Measurements from ENCODE around the gene SLC23A2.

SLC23A2 gene

GRCh38 chr20:4905613-4906012 lies 95.7 kb downstream of the SLC23A2 start:
- no peak for DNase-seq (ENCODE audit: low read depth in 1 of 2, low spot score in 1 of 2)

DNA sequence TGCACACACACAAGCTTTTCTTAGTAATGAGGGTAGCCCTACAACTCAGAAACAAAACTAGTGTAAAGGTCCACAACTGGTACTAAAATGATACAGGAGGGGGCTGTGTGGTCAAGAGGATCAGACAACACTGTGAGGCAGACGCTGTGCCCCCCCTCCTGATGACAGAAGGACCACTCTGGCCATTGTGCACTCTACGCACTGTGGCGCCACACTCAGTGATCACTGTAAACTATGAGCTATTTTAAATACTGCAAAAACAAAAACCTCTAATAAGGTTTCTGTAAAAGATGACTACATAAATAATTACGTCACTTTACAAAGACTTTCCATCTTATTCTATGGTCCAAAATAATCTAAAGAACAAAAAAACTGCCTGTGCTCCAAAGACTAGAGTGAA lies 96.1 kb downstream of the SLC23A2 start:
- no peak for DNase-seq (ENCODE audit: low read depth in 1 of 2, low spot score in 1 of 2)

DNA sequence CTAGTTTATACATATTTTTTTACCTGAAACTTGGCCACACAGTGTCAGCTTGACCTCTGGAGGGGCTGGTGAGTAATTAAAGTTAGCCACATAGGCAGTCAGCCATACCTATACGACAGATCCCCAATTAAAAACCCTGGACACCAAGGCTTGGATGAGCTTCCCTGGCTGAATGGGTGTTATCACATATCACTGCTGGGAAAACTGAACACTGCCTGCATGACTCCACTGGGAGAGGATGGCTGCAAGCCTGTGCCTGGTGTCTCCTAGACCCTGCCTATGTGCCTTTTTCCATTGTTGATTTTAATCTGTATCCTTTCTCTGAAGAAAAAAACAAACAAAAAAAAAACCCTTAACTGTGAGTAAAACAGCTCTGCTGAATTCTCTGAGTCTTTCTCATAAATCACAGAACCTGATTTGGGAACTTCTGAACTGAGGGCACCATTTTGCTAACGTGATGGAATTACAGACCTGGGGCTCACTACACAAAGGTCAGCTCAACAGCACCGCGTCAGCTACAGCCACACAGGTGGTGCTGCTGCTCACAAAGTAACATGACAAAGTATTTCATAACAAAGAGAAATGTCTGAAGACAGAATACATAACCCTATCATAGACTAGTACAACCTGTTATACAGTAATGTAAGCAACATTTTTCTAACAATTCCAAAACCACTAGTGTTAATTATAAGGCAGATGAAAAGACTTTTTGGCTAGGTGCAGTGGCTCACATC lies 97.0 kb downstream of the SLC23A2 start:
- DNase-seq (ENCODE audit: low read depth in 1 of 2, low spot score in 1 of 2): no peak

GRCh38 chr20:4902788-4903187 lies 98.5 kb downstream of the SLC23A2 start:
- no peak for DNase-seq (ENCODE audit: low read depth in 1 of 2, low spot score in 1 of 2)

DNA sequence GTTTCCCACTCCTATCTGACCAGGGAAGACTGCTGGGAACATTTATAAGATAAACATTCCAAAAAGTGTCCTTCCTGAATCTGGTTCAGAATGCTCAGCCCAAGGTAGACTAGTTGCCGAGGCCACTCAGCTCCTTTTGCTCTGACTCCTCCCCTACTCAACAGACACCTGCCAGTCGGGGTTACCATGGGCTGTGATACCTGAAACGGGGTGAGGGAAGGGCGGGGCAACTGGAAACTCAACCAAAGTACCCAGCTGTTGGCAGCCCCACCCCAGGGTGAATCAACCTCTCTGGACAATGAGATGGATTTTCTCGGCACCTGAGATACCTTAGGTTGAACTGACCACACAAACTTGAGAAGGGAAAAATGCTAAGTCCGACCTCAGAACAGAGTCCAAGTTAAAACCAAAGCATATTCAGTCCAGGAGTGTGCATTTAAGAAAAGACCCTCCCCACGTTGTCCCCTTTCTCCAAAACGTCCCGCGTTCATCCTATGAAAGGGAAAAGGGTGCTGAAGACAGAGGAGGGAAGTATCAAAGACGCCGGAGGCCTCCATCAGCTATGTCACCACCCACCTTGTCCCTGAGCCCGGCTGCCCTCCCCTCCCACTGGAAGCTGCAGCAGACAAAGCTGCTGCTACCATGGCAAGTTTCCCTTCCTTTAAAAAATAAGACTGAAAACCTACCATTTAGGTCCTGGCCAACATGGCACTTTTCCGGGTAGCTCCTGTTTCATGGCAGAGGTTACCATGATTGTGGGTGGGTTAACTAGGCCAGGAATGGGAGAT lies 100.1 kb downstream of the SLC23A2 start:
- DNase-seq (ENCODE audit: low read depth in 1 of 2, low spot score in 1 of 2): no peak

DNA sequence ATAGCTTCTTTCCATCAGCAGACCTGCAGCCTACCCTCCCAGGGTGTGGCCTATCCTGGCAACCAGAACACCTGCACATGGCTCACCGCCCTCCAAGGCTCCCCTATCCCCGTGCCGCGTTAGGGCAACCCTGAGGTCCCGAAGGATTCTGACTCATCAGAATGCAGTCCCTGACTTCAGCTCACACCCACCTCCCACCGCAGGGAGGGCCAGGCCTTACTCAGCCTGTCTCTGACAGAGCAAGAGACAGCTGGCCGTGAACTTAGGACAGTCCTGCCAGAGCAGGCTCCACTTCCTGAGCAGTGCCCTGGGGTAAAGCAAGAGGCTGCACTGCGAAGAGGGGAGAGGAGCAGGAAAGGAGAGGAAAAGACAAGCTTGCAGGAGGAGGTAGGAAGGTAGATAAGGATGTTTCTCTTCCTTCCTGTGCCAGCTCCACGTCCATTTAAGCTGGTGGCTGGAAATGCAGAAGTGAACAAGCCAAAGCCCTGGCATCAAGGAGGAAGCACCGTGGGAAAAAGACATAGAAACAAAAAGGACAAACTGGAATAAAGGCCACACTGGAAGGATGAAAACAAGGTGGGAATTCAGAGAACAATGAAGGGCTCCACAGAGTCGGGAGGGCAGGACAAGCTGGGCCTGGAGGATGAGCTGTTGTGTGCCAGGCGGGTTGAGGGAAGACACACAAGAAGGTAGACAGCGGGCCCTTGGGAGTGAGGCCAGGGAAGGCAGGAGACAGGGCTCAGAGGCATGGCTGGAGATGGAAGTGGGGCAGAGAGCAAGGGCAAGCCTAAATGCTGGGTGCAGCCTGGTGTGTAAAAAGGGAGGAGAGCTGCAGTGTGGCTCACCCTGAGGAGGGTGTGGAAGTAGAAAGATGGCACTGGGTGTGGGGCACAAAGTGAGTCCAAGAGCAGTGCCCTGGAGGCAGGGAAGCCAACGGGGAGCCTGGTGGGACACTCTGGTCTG lies 102.7 kb downstream of the SLC23A2 start:
- DNase-seq (ENCODE audit: low read depth in 1 of 2, low spot score in 1 of 2): no peak

DNA sequence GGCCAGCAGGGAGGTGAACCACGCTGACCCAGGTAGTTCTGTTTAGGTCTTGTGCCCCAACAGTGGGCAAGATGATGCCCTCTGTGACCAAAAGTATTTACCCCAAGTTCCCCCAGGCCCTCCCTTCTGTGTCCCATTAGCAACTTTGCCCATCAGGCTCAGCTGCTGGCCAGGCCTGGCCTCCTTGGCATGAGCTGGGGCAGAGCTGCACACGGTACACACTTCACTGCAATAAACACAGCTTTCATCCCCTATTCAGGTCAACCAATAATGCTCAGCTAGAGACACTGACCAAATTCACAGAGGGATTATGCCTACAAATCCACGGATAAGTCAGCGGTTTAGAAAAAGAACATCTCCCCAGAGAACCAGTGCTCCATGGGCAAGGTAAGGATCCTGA lies 103.7 kb downstream of the SLC23A2 start:
- DNase-seq (ENCODE audit: low read depth in 1 of 2, low spot score in 1 of 2): no peak

GRCh38 chr20:4896971-4897497 lies 104.3 kb downstream of the SLC23A2 start:
- no peak for DNase-seq (ENCODE audit: low read depth in 1 of 2, low spot score in 1 of 2)

DNA sequence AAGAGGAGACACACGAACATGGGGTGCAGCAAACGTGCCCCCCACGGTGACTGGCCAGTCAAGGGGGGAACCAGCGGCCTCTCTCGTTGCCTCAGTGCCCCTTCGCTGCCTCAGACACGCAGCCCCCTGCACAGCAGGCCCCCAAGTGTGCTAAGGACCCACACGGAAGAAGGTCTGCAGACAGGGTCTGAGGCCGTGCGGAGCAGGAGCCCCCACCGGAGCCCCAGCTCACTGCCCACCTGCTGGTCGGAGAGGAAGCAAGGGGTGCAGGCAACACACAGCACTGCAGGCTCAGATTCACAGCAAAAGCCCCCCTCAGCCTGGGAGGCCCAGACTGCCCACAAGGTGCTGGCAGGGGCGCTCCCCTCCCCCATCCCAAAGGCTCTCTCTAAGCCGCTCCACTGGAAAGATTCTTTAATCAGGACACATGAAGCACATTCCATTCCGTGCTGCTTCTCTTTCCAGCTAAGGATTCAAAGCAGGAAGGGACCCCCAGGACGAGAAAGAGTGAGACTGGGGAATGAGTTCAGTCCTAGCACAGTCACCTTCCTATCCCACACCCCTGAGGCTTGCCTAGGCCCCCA lies 105.1 kb downstream of the SLC23A2 start:
- no peak for DNase-seq (ENCODE audit: low read depth in 1 of 2, low spot score in 1 of 2)

DNA sequence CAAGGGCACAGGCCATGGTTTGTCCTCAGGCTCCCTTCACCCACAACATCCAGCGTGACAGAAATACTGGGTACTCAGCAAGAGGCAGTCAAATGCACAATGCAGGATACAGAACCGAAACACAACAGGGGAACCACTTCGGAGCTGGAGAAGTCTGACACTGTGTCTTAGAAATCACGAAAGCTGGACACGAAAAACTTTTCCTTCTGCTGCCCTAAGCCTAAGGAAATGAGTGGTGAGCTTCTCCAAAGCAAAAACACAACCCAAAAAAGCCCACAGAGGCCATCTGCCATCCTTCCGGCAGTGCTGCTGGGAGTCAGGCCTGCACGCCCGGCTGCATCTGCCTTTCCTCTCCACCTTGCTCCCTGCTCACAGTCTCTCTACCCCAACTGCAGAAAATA lies 106.3 kb downstream of the SLC23A2 start:
- no peak for DNase-seq (ENCODE audit: low read depth in 1 of 2, low spot score in 1 of 2)

DNA sequence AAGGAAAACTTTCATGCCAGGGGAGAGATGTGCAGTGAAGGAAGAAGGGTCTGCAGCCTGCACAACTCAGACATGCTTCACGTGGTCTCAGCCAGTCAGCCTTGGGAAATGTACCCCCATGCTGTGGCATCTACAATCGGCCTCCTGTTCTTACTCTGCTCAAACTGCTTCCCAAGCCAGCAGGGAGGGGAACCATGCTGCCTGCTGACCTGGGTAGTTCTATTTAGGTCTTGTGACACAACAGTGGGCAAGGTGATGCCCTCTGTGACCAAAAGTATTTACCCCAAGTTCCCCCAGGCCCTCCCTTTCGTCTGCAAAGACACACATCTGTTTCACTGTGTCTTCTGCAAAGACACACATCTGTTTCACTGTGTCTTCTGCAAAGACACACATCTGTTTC lies 106.9 kb downstream of the SLC23A2 start:
- DNase-seq (ENCODE audit: low read depth in 1 of 2, low spot score in 1 of 2): no peak

- DNase-seq (ENCODE audit: low read depth in 1 of 2, low spot score in 1 of 2): no peak
Measured at GRCh38 chr20:4893709-4894108, 107.6 kb downstream of the SLC23A2 start.

GRCh38 chr20:4891997-4892396 lies 109.3 kb downstream of the SLC23A2 start:
- no peak for DNase-seq (ENCODE audit: low read depth in 1 of 2, low spot score in 1 of 2)

DNA sequence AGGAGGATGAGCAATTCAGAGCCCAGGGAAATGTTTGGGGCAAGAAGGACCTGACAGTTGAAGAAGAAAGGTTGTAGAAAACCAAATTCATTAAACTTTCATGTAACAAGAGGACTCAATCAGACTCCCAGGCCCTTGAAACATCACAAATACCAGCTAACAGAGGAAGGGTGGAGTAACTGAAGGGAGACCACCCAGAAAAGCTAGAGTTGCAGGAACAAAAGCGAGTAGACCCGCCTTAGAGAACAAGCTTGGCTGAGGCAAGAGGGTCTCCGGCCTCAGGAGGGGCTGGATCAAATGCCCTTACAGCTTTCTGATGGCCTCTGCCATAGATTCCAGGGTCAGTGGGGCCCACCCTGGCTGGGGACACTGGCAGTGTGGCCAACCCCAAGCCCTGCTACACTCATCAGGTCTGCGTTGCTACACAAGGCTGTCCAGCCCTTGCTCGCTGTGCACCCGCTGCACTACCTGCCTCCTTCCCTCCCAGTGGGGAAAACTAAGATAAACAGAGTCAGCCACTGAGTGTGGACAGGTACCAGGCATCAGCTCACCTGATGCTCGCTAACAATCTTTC lies 110.0 kb downstream of the SLC23A2 start:
- DNase-seq (ENCODE audit: low read depth in 1 of 2, low spot score in 1 of 2): no peak

DNA sequence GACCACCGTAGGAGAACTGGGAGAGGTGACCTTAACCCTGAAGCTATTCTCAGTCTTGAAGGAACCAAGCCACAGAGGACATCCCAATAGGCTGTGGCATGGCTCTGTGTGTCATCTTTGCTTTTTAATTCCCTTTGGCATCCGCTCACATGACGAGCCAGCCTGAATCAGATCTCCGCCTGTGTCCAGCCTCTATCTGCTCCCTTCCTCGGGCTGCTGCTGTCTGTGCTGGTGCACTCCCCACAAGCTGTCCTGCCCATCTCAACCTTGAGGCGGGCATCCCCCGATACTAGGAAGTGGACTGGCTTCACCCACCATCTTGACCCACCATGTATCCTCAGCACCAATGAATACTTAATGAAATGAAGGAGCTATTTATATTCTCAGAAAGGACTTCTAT lies 111.9 kb downstream of the SLC23A2 start:
- no peak for DNase-seq (ENCODE audit: low read depth in 1 of 2, low spot score in 1 of 2)

- no peak for DNase-seq (ENCODE audit: low read depth in 1 of 2, low spot score in 1 of 2)
Measured at GRCh38 chr20:4887586-4887985, 113.7 kb downstream of the SLC23A2 start.

DNA sequence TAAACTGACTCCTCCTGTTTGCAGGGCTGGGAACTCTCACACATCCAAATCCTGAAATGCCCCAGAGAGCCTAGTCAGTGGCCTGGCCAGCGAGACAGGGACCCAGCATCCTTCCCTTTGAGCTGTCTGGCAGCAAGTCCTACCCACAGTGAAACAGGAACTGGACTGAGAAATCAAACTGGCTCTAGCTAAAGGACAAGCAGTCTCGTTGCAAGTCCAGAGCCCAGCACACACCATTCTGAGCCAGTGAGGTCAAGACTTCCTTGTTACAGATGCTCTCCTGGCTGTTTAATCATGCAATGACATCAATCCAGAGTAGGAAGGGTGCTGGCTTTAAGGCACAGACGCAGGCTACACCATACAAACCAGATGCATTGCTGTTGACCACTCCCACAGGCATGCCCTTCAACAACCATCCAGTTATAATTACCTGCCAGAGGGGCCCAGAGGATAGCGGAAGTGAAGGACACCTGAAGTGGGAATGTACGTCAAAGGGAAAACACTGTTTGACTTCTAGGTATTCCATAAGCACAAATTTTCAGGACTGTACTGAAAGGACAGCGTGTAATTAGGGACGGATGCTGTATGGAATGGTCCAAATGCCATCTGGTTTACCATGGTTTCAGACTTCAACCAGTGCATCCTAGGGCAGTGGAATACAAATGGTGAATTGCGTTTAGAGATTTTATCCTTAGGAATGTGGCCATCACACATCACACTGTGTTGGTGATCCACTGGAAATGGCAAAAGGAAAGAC lies 114.4 kb downstream of the SLC23A2 start:
- DNase-seq (ENCODE audit: low read depth in 1 of 2, low spot score in 1 of 2): no peak

DNA sequence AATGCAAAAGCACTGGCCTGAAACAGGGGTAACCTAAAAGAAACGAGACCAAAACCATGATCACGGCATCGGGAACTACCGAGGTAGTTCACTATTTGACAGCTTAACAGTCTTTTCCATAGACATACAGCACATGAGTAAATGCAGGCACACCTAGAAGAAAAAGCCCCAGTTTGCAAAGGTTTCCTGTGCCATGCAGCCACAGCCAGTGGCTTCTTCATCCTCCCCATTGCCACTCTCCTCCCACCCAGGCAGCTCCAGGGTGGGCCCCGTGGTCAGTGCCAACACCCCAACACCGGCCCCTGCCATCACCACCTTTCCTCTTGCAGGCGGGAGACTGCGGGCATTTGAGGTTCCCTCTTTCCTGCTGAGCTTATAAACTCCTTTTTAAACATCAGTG lies 115.4 kb downstream of the SLC23A2 start:
- no peak for DNase-seq (ENCODE audit: low read depth in 1 of 2, low spot score in 1 of 2)

GRCh38 chr20:4883546-4883945 lies 117.8 kb downstream of the SLC23A2 start:
- no peak for DNase-seq (ENCODE audit: low read depth in 1 of 2, low spot score in 1 of 2)

- DNase-seq (ENCODE audit: low read depth in 1 of 2, low spot score in 1 of 2): no peak
Measured at GRCh38 chr20:4883051-4883450, 118.3 kb downstream of the SLC23A2 start.
